ENCODE data around the gene SMARCA1.
A peak's percentile ranks its signal among the peaks of the same experiment; 100 is the strongest.

Gene SMARCA1

GRCh38 chrX:129529685-129530281 is 6.5 kb upstream of the SMARCA1 start:
- no peak for DNase-seq (ENCODE audit: low spot score)

GRCh38 chrX:129525896-129526295 is 2.6 kb upstream of the SMARCA1 start:
- DNase-seq (ENCODE audit: low spot score), result no peak

GRCh38 chrX:129525162-129525561 is 1.9 kb upstream of the SMARCA1 start:
- DNase-seq (ENCODE audit: low spot score), result no peak

- DNase-seq (ENCODE audit: low spot score), result no peak
These were observed 1.1 kb upstream of the SMARCA1 start for GRCh38 chrX:129524250-129524850.

GRCh38 chrX:129522184-129523078 is 859 bp downstream of the SMARCA1 start:
- peak; percentile 57 for DNase-seq (ENCODE audit: low spot score)

GRCh38 chrX:129520151-129520550 is 3.1 kb downstream of the SMARCA1 start:
- no peak for DNase-seq (ENCODE audit: low spot score)

- DNase-seq (ENCODE audit: low spot score), result no peak
These were observed 6.9 kb downstream of the SMARCA1 start for GRCh38 chrX:129516402-129516801.

- no peak for DNase-seq (ENCODE audit: low spot score)
These were observed 10.9 kb downstream of the SMARCA1 start for GRCh38 chrX:129512409-129512808.

- no peak for DNase-seq (ENCODE audit: low spot score)
These were observed 11.6 kb downstream of the SMARCA1 start for GRCh38 chrX:129511689-129512088.

- no peak for DNase-seq (ENCODE audit: low spot score)
These were observed 13.0 kb downstream of the SMARCA1 start for GRCh38 chrX:129510331-129510730.

- no peak for DNase-seq (ENCODE audit: low spot score)
These were observed 26.0 kb downstream of the SMARCA1 start for GRCh38 chrX:129497146-129497843.

GRCh38 chrX:129496625-129497024 is 26.7 kb downstream of the SMARCA1 start:
- DNase-seq (ENCODE audit: low spot score), result peak; percentile 10

GRCh38 chrX:129495900-129496299 is 27.4 kb downstream of the SMARCA1 start:
- peak; percentile 5 for DNase-seq (ENCODE audit: low spot score)

- DNase-seq (ENCODE audit: low spot score), result no peak
These were observed 28.4 kb downstream of the SMARCA1 start for GRCh38 chrX:129494887-129495286.

- peak; percentile 50 for DNase-seq (ENCODE audit: low spot score)
These were observed 29.6 kb downstream of the SMARCA1 start for GRCh38 chrX:129493643-129494042.

GRCh38 chrX:129490330-129490729 is 33.0 kb downstream of the SMARCA1 start:
- DNase-seq (ENCODE audit: low spot score), result no peak

- no peak for DNase-seq (ENCODE audit: low spot score)
These were observed 34.9 kb downstream of the SMARCA1 start for GRCh38 chrX:129488359-129488758.

GRCh38 chrX:129480889-129481288 is 42.4 kb downstream of the SMARCA1 start:
- DNase-seq (ENCODE audit: low spot score), result no peak

- DNase-seq (ENCODE audit: low spot score), result peak; percentile 12
These were observed 44.8 kb downstream of the SMARCA1 start for GRCh38 chrX:129478516-129478915.

GRCh38 chrX:129472116-129472515 is 51.2 kb downstream of the SMARCA1 start:
- DNase-seq (ENCODE audit: low spot score), result peak; percentile 12

GRCh38 chrX:129462707-129463106 is 60.6 kb downstream of the SMARCA1 start:
- DNase-seq (ENCODE audit: low spot score), result no peak

GRCh38 chrX:129461801-129462456 is 61.4 kb downstream of the SMARCA1 start:
- no peak for DNase-seq (ENCODE audit: low spot score)

Data from AG08395 (cell line).